Astrocyte of the cerebellum (primary cell): ENCODE results near the gene VWA8.
"Not testable (repeated sequence)": the region's sequence is repeated elsewhere in the genome, so short reads cannot be mapped to it uniquely, and the experiment has no call there.

ENCODE experiments used
- DNase-seq: peaks from one replicate; pipeline ENCODE4 v3.0.0-alpha.2; 2011; ENCODE audit warnings: low read depth
- H3K4me3 ChIP-seq: 2 replicates; pipeline ENCODE4 v1.5.1; 2011; ENCODE audit warnings: mild to moderate bottlenecking, low read depth, low read length, moderate library complexity
- CTCF ChIP-seq: IDR thresholded peaks from 2 replicates; pipeline ENCODE4 v1.5.1; 2012; ENCODE audit warnings: low read length, low read depth, moderate library complexity, mild to moderate bottlenecking; ENCODE audit errors: missing control alignments
- in situ Hi-C: cut with HindIII; loops from 2 replicates; pipeline ENCODE4 v1.10.0; 2017; ENCODE audit warnings: low sequenced_read_pairs

VWA8 gene

GRCh38 chr13:41812851-41813250 lies 148.1 kb downstream of the VWA8 start:
- TF ChIP-seq CTCF: no peak
- in situ Hi-C loops: no loop called here
- no peak overlapping the region for H3K4me3 ChIP-seq
- DNase-seq: no peak

GRCh38 chr13:41812237-41812636 lies 148.7 kb downstream of the VWA8 start:
- H3K4me3 ChIP-seq: no peak overlapping the region
- no peak for DNase-seq
- TF ChIP-seq CTCF: no peak
- in situ Hi-C loops: no loop called here

- TF ChIP-seq CTCF: no peak
- no peak overlapping the region for H3K4me3 ChIP-seq
- DNase-seq: no peak
- in situ Hi-C loops: no loop called here
These were observed 149.3 kb downstream of the VWA8 start for GRCh38 chr13:41811588-41812021.

- TF ChIP-seq CTCF: no peak
- no peak for DNase-seq
- in situ Hi-C loops: no loop called here
- H3K4me3 ChIP-seq: no peak overlapping the region
These were observed 150.9 kb downstream of the VWA8 start for GRCh38 chr13:41809962-41810361.

- H3K4me3 ChIP-seq, in situ Hi-C loops, DNase-seq: not testable (repeated sequence)
These were observed 157.5 kb downstream of the VWA8 start for GRCh38 chr13:41803445-41803735.

GRCh38 chr13:41802684-41803444 lies 158.0 kb downstream of the VWA8 start:
- in situ Hi-C loops: no loop called here
- H3K4me3 ChIP-seq: no peak overlapping the region
- no peak for TF ChIP-seq CTCF
- DNase-seq: peak; percentile 33

GRCh38 chr13:41802043-41802683 lies 158.7 kb downstream of the VWA8 start:
- in situ Hi-C loops: no loop called here
- no peak overlapping the region for H3K4me3 ChIP-seq
- TF ChIP-seq CTCF: no peak
- no peak for DNase-seq
